Astrocyte (in vitro differentiated cells and primary cell): ENCODE measurements around the gene BLOC1S4. TPM values are rescaled to one million over a fixed set of nuclear protein-coding genes. Genes with fewer than 3 reads are reported as not detected.

ENCODE experiments used
- DNase-seq: peaks from one replicate; pipeline ENCODE4 v3.0.0-alpha.2; 2010; ENCODE audit warnings: low read depth
- FAIRE-seq: peaks from 2 replicates; lab custom pipeline; 2011; peaks lifted over from hg19 to GRCh38; lab: Jason Lieb, UNC
- H2AFZ ChIP-seq: 2 replicates; pipeline ENCODE4 v1.6.0; 2012; ENCODE audit warnings: low read depth, low read length, inconsistent platforms
- H3K27ac ChIP-seq: 2 replicates; pipeline ENCODE4 v1.5.1; 2011; ENCODE audit warnings: low read depth, low read length, inconsistent platforms
- H3K27me3 ChIP-seq: 2 replicates; pipeline ENCODE4 v1.6.0; 2011; ENCODE audit warnings: low read length, inconsistent platforms; ENCODE audit not compliant: insufficient read depth
- H3K36me3 ChIP-seq: 2 replicates; pipeline ENCODE4 v1.5.1; 2011; ENCODE audit warnings: low read length, inconsistent platforms; ENCODE audit not compliant: insufficient read depth
- H3K4me1 ChIP-seq: 2 replicates; pipeline ENCODE4 v1.5.1; 2011; ENCODE audit warnings: low read length, inconsistent platforms; ENCODE audit not compliant: insufficient read depth
- H3K4me2 ChIP-seq: 2 replicates; pipeline ENCODE4 v1.6.0; 2012; ENCODE audit warnings: low read length, inconsistent platforms
- H3K4me3 ChIP-seq: 2 replicates; pipeline ENCODE4 v1.5.1; 2011; ENCODE audit warnings: low read depth, mild to moderate bottlenecking, low read length, inconsistent platforms; ENCODE audit not compliant: insufficient read depth
- H3K79me2 ChIP-seq: 2 replicates; pipeline ENCODE4 v1.6.0; 2012; ENCODE audit warnings: mild to moderate bottlenecking, low read length, inconsistent platforms; ENCODE audit not compliant: insufficient read depth
- H3K9ac ChIP-seq: 2 replicates; pipeline ENCODE4 v1.6.0; 2012; ENCODE audit warnings: mild to moderate bottlenecking, low read length, inconsistent platforms
- H3K9me3 ChIP-seq: 2 replicates; pipeline ENCODE4 v1.5.1; 2012; ENCODE audit warnings: low read depth, mild to moderate bottlenecking, low read length, inconsistent platforms; ENCODE audit not compliant: insufficient read depth
- H4K20me1 ChIP-seq: 2 replicates; pipeline ENCODE4 v1.6.0; 2012; ENCODE audit warnings: low read length, inconsistent platforms; ENCODE audit not compliant: insufficient read depth
- H3K27ac Mint-ChIP-seq: one replicate; pipeline ENCODE4 v1.8.0; 2021; ENCODE audit warnings: mild to moderate bottlenecking, mixed read lengths; ENCODE audit not compliant: unreplicated experiment
- H3K27me3 Mint-ChIP-seq: one replicate; pipeline ENCODE4 v1.8.0; 2021; ENCODE audit warnings: low read depth, mixed read lengths; ENCODE audit not compliant: unreplicated experiment
- H3K36me3 Mint-ChIP-seq: one replicate; pipeline ENCODE4 v1.8.0; 2021; ENCODE audit warnings: low read depth, mixed read lengths; ENCODE audit not compliant: unreplicated experiment
- H3K4me1 Mint-ChIP-seq: one replicate; pipeline ENCODE4 v1.8.0; 2021; ENCODE audit warnings: low read depth, mixed read lengths; ENCODE audit not compliant: unreplicated experiment
- H3K4me3 Mint-ChIP-seq: one replicate; pipeline ENCODE4 v1.8.0; 2021; ENCODE audit warnings: mild to moderate bottlenecking, moderate library complexity, mixed read lengths; ENCODE audit not compliant: unreplicated experiment
- H3K9me3 Mint-ChIP-seq: one replicate; pipeline ENCODE4 v1.8.0; 2021; ENCODE audit warnings: mild to moderate bottlenecking, mixed read lengths; ENCODE audit not compliant: unreplicated experiment
- EZH2 ChIP-seq: IDR thresholded peaks from 2 replicates; pipeline ENCODE4 v1.6.1; 2012; ENCODE audit warnings: mild to moderate bottlenecking, low read length, inconsistent platforms; ENCODE audit not compliant: insufficient read depth
- total RNA-seq: library from RNA; stranded (reverse); gene quantifications from 2 replicates; pipeline ENCODE4 v1.2.1, GENCODE V29; 2021
- TF ChIP-seq, protein P1 (sequence below): IDR thresholded peaks from 2 replicates; pipeline ENCODE4 v1.5.1; 2011; ENCODE audit warnings: low read depth, mild to moderate bottlenecking, inconsistent platforms, low read length, moderate library complexity; ENCODE audit not compliant: insufficient read depth

The BLOC1S4 gene
- total RNA-seq, 1 donor from 2014 or later: 20.9 TPM

- Histone ChIP-seq H3K27ac (no peak overlapping the region), H2AFZ (peak overlapping the region; percentile 95), H3K9me3 (peaks cover 3% of the 10 kb centered on the region), H3K79me2 (peaks cover 43% of the 10 kb centered on the region), H3K4me1 (peaks cover 12% of the 10 kb centered on the region), H3K27me3 (no peaks in the 10 kb centered on the region), H4K20me1 (peaks cover 35% of the 10 kb centered on the region), H3K4me2 (peak overlapping the region; percentile 97), H3K36me3 (no peaks in the 10 kb centered on the region), H3K9ac (peak overlapping the region; percentile 91), H3K4me3 (peak overlapping the region; percentile 94)
- Mint-ChIP-seq H3K4me3 (peak overlapping the region; percentile 100), H3K27ac (peak overlapping the region; percentile 16), H3K27me3 (peaks cover 4% of the 10 kb centered on the region), H3K4me1 (peaks cover 14% of the 10 kb centered on the region), H3K9me3 (peaks cover 8% of the 10 kb centered on the region), H3K36me3 (no peaks in the 10 kb centered on the region)
- TF ChIP-seq, protein P1, sequence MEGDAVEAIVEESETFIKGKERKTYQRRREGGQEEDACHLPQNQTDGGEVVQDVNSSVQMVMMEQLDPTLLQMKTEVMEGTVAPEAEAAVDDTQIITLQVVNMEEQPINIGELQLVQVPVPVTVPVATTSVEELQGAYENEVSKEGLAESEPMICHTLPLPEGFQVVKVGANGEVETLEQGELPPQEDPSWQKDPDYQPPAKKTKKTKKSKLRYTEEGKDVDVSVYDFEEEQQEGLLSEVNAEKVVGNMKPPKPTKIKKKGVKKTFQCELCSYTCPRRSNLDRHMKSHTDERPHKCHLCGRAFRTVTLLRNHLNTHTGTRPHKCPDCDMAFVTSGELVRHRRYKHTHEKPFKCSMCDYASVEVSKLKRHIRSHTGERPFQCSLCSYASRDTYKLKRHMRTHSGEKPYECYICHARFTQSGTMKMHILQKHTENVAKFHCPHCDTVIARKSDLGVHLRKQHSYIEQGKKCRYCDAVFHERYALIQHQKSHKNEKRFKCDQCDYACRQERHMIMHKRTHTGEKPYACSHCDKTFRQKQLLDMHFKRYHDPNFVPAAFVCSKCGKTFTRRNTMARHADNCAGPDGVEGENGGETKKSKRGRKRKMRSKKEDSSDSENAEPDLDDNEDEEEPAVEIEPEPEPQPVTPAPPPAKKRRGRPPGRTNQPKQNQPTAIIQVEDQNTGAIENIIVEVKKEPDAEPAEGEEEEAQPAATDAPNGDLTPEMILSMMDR: no peak
- TF ChIP-seq EZH2: no peak
- FAIRE-seq (no peak), DNase-seq (no peak)
These were observed 5.7 kb upstream of the BLOC1S4 start for GRCh38 chr4:6710282-6710681.

- Histone ChIP-seq H3K79me2 (peaks cover 38% of the 10 kb centered on the region), H3K4me2 (no peak overlapping the region), H3K4me1 (peaks cover 15% of the 10 kb centered on the region), H3K9ac (no peak overlapping the region), H3K9me3 (peaks cover 3% of the 10 kb centered on the region), H3K27ac (no peak overlapping the region), H3K36me3 (no peaks in the 10 kb centered on the region), H3K4me3 (no peak overlapping the region), H3K27me3 (no peaks in the 10 kb centered on the region), H2AFZ (no peak overlapping the region), H4K20me1 (peaks cover 28% of the 10 kb centered on the region)
- peaks cover 4% of the 10 kb centered on the region for H3K27me3 Mint-ChIP-seq
- H3K9me3 Mint-ChIP-seq: peaks cover 8% of the 10 kb centered on the region
- H3K4me3 Mint-ChIP-seq: no peak overlapping the region
- H3K27ac Mint-ChIP-seq: no peak overlapping the region
- TF ChIP-seq, protein P1: no peak
- TF ChIP-seq EZH2: no peak
- DNase-seq (no peak), FAIRE-seq (no peak)
- H3K4me1 Mint-ChIP-seq: peaks cover 14% of the 10 kb centered on the region
- H3K36me3 Mint-ChIP-seq: no peaks in the 10 kb centered on the region
These were observed 5.0 kb upstream of the BLOC1S4 start for GRCh38 chr4:6710996-6711395.

DNA sequence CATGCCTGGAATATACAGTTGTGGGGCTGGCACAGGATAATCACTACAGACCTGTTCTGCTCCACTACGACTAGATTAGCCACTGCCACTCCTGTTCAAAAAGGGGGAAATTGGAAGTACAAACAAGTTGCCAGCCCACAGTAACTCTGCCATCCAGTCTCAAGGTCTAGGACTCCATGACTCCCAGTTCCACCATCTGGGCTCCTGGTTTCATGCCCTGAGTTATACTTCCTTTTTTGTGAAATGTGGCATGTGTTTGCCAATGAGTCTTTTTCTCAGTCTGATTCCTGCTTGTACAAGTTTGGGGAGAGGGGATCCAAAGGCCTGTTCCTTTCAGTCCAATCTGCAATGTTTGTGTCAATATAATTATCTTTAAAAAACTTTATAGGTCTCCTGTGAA is 1.0 kb upstream of the BLOC1S4 start:
- H3K4me1 Mint-ChIP-seq: peaks cover 6% of the 10 kb centered on the region
- no peak for TF ChIP-seq EZH2
- TF ChIP-seq, protein P1: no peak
- Histone ChIP-seq H3K79me2 (peaks cover 27% of the 10 kb centered on the region), H3K4me1 (peaks cover 3% of the 10 kb centered on the region), H4K20me1 (peaks cover 28% of the 10 kb centered on the region), H2AFZ (no peak overlapping the region), H3K27me3 (no peaks in the 10 kb centered on the region), H3K9ac (no peak overlapping the region), H3K4me2 (no peak overlapping the region), H3K4me3 (no peak overlapping the region), H3K36me3 (no peaks in the 10 kb centered on the region), H3K9me3 (peaks cover 3% of the 10 kb centered on the region), H3K27ac (no peak overlapping the region)
- peaks cover 8% of the 10 kb centered on the region for H3K9me3 Mint-ChIP-seq
- peaks cover 4% of the 10 kb centered on the region for H3K27me3 Mint-ChIP-seq
- H3K27ac Mint-ChIP-seq: no peak overlapping the region
- H3K36me3 Mint-ChIP-seq: peaks cover 2% of the 10 kb centered on the region
- peak overlapping the region; percentile 63 for H3K4me3 Mint-ChIP-seq
- FAIRE-seq: no peak
- DNase-seq: no peak
